Liver (tissue), 9 donors: ENCODE measurements around the gene E2F3. TPM values are rescaled to one million over a fixed set of nuclear protein-coding genes. Genes with fewer than 3 reads are reported as not detected.

Experiments used
- DNase-seq: peaks from one replicate; pipeline ENCODE4 v3.0.0-alpha.2; 2017; ENCODE audit warnings: low spot score
- H3K27ac ChIP-seq, 2 donors: one replicate each; pipeline ENCODE4 v1.7.0; 2013; ENCODE audit warnings: inconsistent platforms in 2 of 2, low read length in 2 of 2, control low read depth in 1 of 2, low read depth in 1 of 2, mild to moderate bottlenecking in 1 of 2
- H3K27me3 ChIP-seq, 4 donors: one replicate each; pipeline versions ENCODE4 v1.6.1 to v1.7.0; 2013; ENCODE audit warnings: low read length in 3 of 4, inconsistent platforms in 1 of 4, mild to moderate bottlenecking in 1 of 4, moderate library complexity in 1 of 4; ENCODE audit not compliant: control insufficient read depth in 4 of 4, insufficient read depth in 4 of 4
- H3K36me3 ChIP-seq, 4 donors: one replicate each; pipeline versions ENCODE4 v1.6.1 to v1.7.0; 2013; ENCODE audit warnings: low read length in 3 of 4, mild to moderate bottlenecking in 3 of 4, low read depth in 1 of 4, moderate library complexity in 1 of 4; ENCODE audit not compliant: control insufficient read depth in 4 of 4, insufficient read depth in 3 of 4
- H3K4me1 ChIP-seq, 4 donors: one replicate each; pipeline versions ENCODE4 v1.6.1 to v1.7.0; 2013; ENCODE audit warnings: low read length in 3 of 4, mild to moderate bottlenecking in 3 of 4, moderate library complexity in 1 of 4; ENCODE audit not compliant: control insufficient read depth in 4 of 4, insufficient read depth in 4 of 4
- H3K4me3 ChIP-seq, 3 donors: one replicate each; pipeline versions ENCODE4 v1.6.1 to v1.7.0; 2013; ENCODE audit warnings: low read length in 3 of 3, control low read depth in 1 of 3, low read depth in 1 of 3, mild to moderate bottlenecking in 1 of 3
- H3K9ac ChIP-seq, 2 donors: one replicate each; pipeline ENCODE4 v1.7.0; 2013; ENCODE audit warnings: low read length in 2 of 2, mild to moderate bottlenecking in 2 of 2, moderate library complexity in 2 of 2, control low read depth in 1 of 2, low read depth in 1 of 2
- H3K9me3 ChIP-seq, 4 donors: one replicate each; pipeline versions ENCODE4 v1.6.1 to v1.7.0; 2013; ENCODE audit warnings: low read length in 3 of 4; ENCODE audit not compliant: control insufficient read depth in 4 of 4
- ATF3 ChIP-seq: IDR thresholded peaks from 2 replicates; pipeline ENCODE4 v1.6.1; 2016; ENCODE audit warnings: antibody characterized with exemption
- CTCF ChIP-seq: fragments of 150-350 bp; IDR thresholded peaks from 2 replicates; pipeline ENCODE4 v1.5.1; 2017; ENCODE audit warnings: improper control_type of control experiment, low read depth, low read length; ENCODE audit not compliant: missing input control
- EGR1 ChIP-seq, 2 donors: IDR thresholded peaks; 2 replicates each; pipeline ENCODE4 v1.6.1; 2016 to 2018; ENCODE audit warnings: antibody characterized with exemption in 2 of 2, low read depth in 2 of 2
- FOXA1 ChIP-seq: IDR thresholded peaks from 2 replicates; pipeline ENCODE4 v1.6.1; 2016; ENCODE audit warnings: antibody characterized with exemption
- FOXA2 ChIP-seq: IDR thresholded peaks from 2 replicates; pipeline ENCODE4 v1.6.1; 2016; ENCODE audit warnings: antibody characterized with exemption
- GABPA ChIP-seq, 2 donors: IDR thresholded peaks in 1 of 2; conservative IDR thresholded peaks in 1 of 2; 2 replicates each; pipeline ENCODE4 v1.6.1; 2016; ENCODE audit warnings: antibody characterized with exemption in 2 of 2, mild to moderate bottlenecking in 1 of 2, moderate library complexity in 1 of 2
- HNF4A ChIP-seq, 2 donors: conservative IDR thresholded peaks; 2 replicates each; pipeline ENCODE4 v1.6.1; 2016; ENCODE audit warnings: antibody characterized with exemption in 2 of 2, mild to moderate bottlenecking in 2 of 2
- HNF4G ChIP-seq: IDR thresholded peaks from 2 replicates; pipeline ENCODE4 v1.6.1; 2016; ENCODE audit warnings: antibody characterized with exemption
- JUND ChIP-seq, 2 donors: IDR thresholded peaks; 2 replicates each; pipeline ENCODE4 v1.6.1; 2016; ENCODE audit warnings: antibody characterized with exemption in 2 of 2
- MAX ChIP-seq: IDR thresholded peaks from 2 replicates; pipeline ENCODE4 v1.6.1; 2016; ENCODE audit warnings: antibody characterized with exemption
- NR2F2 ChIP-seq: IDR thresholded peaks from 2 replicates; pipeline ENCODE4 v1.6.1; 2016; ENCODE audit warnings: antibody characterized with exemption
- RAD21 ChIP-seq, 2 donors: IDR thresholded peaks; 2 replicates each; pipeline ENCODE4 v1.6.1; 2016; ENCODE audit warnings: antibody characterized with exemption in 2 of 2, mild to moderate bottlenecking in 2 of 2
- RXRA ChIP-seq, 2 donors: IDR thresholded peaks; 2 replicates each; pipeline ENCODE4 v1.6.1; 2017 to 2018; ENCODE audit warnings: antibody characterized with exemption in 2 of 2, mild to moderate bottlenecking in 1 of 2
- SP1 ChIP-seq: IDR thresholded peaks from 2 replicates; pipeline ENCODE4 v1.6.1; 2018; ENCODE audit warnings: antibody characterized with exemption, mild to moderate bottlenecking
- YY1 ChIP-seq: IDR thresholded peaks from 2 replicates; pipeline ENCODE4 v1.6.1; 2016; ENCODE audit warnings: antibody characterized with exemption, mild to moderate bottlenecking
- WGBS: extraction: QIAGEN DNeasy Blood & Tissue Kit; methylation state at CpG from one replicate; pipeline ENCODE4 v1.1.7; 2013; 5-methylcytosine and 5-hydroxymethylcytosine counted together
- polyA plus RNA-seq, 2 donors: library from polyadenylated mRNA; stranded (reverse) in 1 of 2; unstranded in 1 of 2; fragments of 200-250 nt in 1 of 2; fragments of >200 nt in 1 of 2; fragmentation: Nextera tagmentation in 1 of 2; extraction: Ambion mirVana in 1 of 2; gene quantifications; one replicate each; pipeline versions ENCODE4 v1.2.1 to v1.2.3, GENCODE V29; 2013 to 2015
- total RNA-seq, 2 donors: library from RNA; depleted of rRNA; stranded (reverse); fragments of >200 nt; gene quantifications; one replicate each; pipeline ENCODE4 v1.2.3, GENCODE V29; 2014
- TF ChIP-seq, protein P1 (sequence below): IDR thresholded peaks from 2 replicates; pipeline ENCODE4 v1.6.1; 2016; ENCODE audit warnings: antibody characterized with exemption
- TF ChIP-seq, protein P2 (sequence below): IDR thresholded peaks from 2 replicates; pipeline ENCODE4 v1.6.1; 2016; ENCODE audit warnings: antibody characterized with exemption, mild to moderate bottlenecking
- donor health status: healthy.
- donor health status: healthy.
- donor health status: healthy.
- donor health status: healthy.
- donor health status: healthy.

The E2F3 gene
- total and polyA plus RNA-seq, 4 donors: 1.4 to 5.0 (median 1.9) TPM

DNA sequence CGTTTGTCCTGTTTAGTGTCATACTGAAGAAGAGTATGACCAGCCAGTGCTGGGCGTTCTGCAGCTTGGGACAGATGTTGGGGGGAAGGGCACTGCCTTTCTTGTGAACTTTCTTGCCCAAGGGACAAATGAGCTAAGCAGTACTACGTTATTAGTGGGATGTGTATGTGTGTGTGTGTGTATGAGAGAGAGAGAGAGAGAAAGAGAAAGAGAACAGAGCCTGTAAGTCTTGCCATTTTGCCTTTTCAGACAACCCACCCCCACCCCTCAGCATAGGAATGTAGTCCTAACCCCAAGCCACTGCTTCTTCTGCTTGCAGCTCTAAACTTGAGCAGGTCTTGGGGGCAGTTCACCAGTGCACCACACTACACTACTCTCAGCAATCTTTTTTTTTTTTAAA, 45.5 kb downstream of the E2F3 start (continued):
- TF ChIP-seq, protein P1, sequence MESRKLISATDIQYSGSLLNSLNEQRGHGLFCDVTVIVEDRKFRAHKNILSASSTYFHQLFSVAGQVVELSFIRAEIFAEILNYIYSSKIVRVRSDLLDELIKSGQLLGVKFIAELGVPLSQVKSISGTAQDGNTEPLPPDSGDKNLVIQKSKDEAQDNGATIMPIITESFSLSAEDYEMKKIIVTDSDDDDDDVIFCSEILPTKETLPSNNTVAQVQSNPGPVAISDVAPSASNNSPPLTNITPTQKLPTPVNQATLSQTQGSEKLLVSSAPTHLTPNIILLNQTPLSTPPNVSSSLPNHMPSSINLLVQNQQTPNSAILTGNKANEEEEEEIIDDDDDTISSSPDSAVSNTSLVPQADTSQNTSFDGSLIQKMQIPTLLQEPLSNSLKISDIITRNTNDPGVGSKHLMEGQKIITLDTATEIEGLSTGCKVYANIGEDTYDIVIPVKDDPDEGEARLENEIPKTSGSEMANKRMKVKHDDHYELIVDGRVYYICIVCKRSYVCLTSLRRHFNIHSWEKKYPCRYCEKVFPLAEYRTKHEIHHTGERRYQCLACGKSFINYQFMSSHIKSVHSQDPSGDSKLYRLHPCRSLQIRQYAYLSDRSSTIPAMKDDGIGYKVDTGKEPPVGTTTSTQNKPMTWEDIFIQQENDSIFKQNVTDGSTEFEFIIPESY: no peak

GRCh38 chr6:20447581-20448132, 46.0 kb downstream of the E2F3 start:
- peak overlapping the region; percentile 67 to 73 for H3K27ac ChIP-seq
- DNase-seq: no peak
- peaks cover 10 to 30% (median 23%) of the 10 kb centered on the region in 4 donors for H3K4me1 ChIP-seq
- no peaks in the 10 kb centered on the region for H3K9me3 ChIP-seq
- no peak overlapping the region for H3K9ac ChIP-seq
- no peaks in the 10 kb centered on the region for H3K36me3 ChIP-seq
- H3K27me3 ChIP-seq: no peaks in the 10 kb centered on the region
- TF ChIP-seq RAD21 (IDR thresholded peaks at IDR 0.05): peak; percentile 14 to 19
- TF ChIP-seq YY1: peak; percentile 34
- peak; percentile 45 to 67 for TF ChIP-seq RXRA (IDR thresholded peaks at IDR 0.05)
- peak; percentile 14 for TF ChIP-seq SP1
- peak; percentile 45 to 68 for TF ChIP-seq JUND (IDR thresholded peaks at IDR 0.05)
- TF ChIP-seq MAX: no peak
- TF ChIP-seq ATF3: peak; percentile 21
- no peak for TF ChIP-seq HNF4G
- TF ChIP-seq, protein P2, sequence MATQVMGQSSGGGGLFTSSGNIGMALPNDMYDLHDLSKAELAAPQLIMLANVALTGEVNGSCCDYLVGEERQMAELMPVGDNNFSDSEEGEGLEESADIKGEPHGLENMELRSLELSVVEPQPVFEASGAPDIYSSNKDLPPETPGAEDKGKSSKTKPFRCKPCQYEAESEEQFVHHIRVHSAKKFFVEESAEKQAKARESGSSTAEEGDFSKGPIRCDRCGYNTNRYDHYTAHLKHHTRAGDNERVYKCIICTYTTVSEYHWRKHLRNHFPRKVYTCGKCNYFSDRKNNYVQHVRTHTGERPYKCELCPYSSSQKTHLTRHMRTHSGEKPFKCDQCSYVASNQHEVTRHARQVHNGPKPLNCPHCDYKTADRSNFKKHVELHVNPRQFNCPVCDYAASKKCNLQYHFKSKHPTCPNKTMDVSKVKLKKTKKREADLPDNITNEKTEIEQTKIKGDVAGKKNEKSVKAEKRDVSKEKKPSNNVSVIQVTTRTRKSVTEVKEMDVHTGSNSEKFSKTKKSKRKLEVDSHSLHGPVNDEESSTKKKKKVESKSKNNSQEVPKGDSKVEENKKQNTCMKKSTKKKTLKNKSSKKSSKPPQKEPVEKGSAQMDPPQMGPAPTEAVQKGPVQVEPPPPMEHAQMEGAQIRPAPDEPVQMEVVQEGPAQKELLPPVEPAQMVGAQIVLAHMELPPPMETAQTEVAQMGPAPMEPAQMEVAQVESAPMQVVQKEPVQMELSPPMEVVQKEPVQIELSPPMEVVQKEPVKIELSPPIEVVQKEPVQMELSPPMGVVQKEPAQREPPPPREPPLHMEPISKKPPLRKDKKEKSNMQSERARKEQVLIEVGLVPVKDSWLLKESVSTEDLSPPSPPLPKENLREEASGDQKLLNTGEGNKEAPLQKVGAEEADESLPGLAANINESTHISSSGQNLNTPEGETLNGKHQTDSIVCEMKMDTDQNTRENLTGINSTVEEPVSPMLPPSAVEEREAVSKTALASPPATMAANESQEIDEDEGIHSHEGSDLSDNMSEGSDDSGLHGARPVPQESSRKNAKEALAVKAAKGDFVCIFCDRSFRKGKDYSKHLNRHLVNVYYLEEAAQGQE: no peak
- TF ChIP-seq HNF4A (conservative IDR thresholded peaks at IDR 0.05): peak; percentile 63 to 65
- TF ChIP-seq GABPA (IDR thresholded peaks at IDR 0.05 in 1 of 2, conservative IDR thresholded peaks at IDR 0.05 in 1 of 2): no peak
- 23% methylated on average over 4 of the region's 4 CpGs for WGBS
- no peak overlapping the region for H3K4me3 ChIP-seq

DNA sequence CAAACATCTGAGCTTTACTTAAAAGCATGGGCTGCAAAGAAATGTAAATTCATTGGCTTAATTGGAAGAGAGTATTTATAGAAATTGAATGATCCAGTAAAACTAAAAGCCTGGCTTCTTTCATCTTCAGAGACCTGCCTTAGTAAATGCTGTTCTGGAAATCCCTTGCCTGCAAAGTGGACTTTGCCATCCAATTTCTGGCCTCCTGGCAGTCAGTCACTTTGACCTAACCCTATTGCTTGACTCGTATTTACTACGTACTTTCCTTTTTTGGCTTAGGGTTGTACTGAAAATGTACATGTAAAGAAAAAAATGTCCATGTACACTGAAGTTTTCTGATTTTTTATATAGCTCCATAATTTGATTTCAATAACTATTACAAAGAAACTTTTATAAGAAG, 47.1 kb downstream of the E2F3 start:
- 29% methylated on average over 2 of the region's 2 CpGs for WGBS
- Histone ChIP-seq H3K27ac (peak overlapping the region; percentile 67 to 73), H3K4me1 (peaks cover 10 to 26% (median 20%) of the 10 kb centered on the region in 4 donors), H3K9me3 (no peaks in the 10 kb centered on the region), H3K9ac (no peak overlapping the region), H3K36me3 (no peaks in the 10 kb centered on the region), H3K4me3 (no peak overlapping the region), H3K27me3 (no peaks in the 10 kb centered on the region)
- DNase-seq: no peak
- TF ChIP-seq YY1 (peak; percentile 50), CTCF (no peak), JUND (IDR thresholded peaks at IDR 0.05) (peak in 1 of 2 donors; percentile 67), EGR1 (IDR thresholded peaks at IDR 0.05; ENCODE audit: low read depth in 2 of 2) (no peak), SP1 (peak; percentile 89), RAD21 (IDR thresholded peaks at IDR 0.05) (peak; percentile 15 to 27), HNF4G (peak; percentile 78), FOXA1 (no peak), HNF4A (conservative IDR thresholded peaks at IDR 0.05) (peak; percentile 94 to 96), RXRA (IDR thresholded peaks at IDR 0.05) (peak; percentile 71 to 73), NR2F2 (no peak), FOXA2 (peak; percentile 17), MAX (peak; percentile 36)
- TF ChIP-seq, protein P1: peak; percentile 65
